ENCODE results near the gene PRUNE2. TPM values are rescaled to one million over a fixed set of nuclear protein-coding genes. Genes with fewer than 3 reads are reported as not detected.

PRUNE2 gene
- total RNA-seq, 1 donor = 0.31 TPM

GRCh38 chr9:76649894-76650293, 256.0 kb downstream of the PRUNE2 start:
- Histone ChIP-seq H3K27me3 (ENCODE audit: insufficient read depth, low read length) (no peaks in the 10 kb centered on the region), H3K4me3 (ENCODE audit: low read length) (no peak overlapping the region), H3K9me3 (ENCODE audit: low read depth, low read length) (no peaks in the 10 kb centered on the region), H3K4me1 (ENCODE audit: insufficient read depth, low read length) (peaks cover 33% of the 10 kb centered on the region)

DNA sequence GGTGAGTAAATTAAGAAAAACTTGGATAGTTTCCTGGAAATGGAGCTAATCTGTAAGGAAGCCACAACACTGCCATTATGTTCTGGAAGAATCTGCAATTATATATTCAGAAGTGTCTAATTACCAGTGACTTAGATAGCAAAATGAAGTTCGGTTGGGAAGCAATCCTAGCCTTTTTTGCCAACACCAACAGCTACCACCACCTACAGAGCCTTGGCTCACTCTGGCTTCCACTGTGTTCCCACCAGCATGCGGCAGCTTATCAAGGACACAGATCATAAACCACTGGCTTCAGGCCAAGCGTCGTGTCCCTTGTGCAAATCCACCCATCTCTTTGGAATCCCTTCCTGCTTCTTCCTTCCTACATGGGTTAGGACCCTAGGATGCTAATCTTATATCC, 259.7 kb downstream of the PRUNE2 start:
- H3K4me1 ChIP-seq (ENCODE audit: insufficient read depth, low read length) = peaks cover 40% of the 10 kb centered on the region
- no peak overlapping the region for H3K4me3 ChIP-seq (ENCODE audit: low read length)
- H3K27me3 ChIP-seq (ENCODE audit: insufficient read depth, low read length) = no peaks in the 10 kb centered on the region
- H3K9me3 ChIP-seq (ENCODE audit: low read depth, low read length) = no peaks in the 10 kb centered on the region

- no peaks in the 10 kb centered on the region for H3K27me3 ChIP-seq (ENCODE audit: insufficient read depth, low read length)
- no peak overlapping the region for H3K4me3 ChIP-seq (ENCODE audit: low read length)
- peaks cover 34% of the 10 kb centered on the region for H3K4me1 ChIP-seq (ENCODE audit: insufficient read depth, low read length)
- no peaks in the 10 kb centered on the region for H3K9me3 ChIP-seq (ENCODE audit: low read depth, low read length)
Observed at GRCh38 chr9:76644647-76645250, 261.2 kb downstream of the PRUNE2 start.

GRCh38 chr9:76644171-76644570, 261.7 kb downstream of the PRUNE2 start:
- no peaks in the 10 kb centered on the region for H3K9me3 ChIP-seq (ENCODE audit: low read depth, low read length)
- H3K4me3 ChIP-seq (ENCODE audit: low read length) = no peak overlapping the region
- H3K27me3 ChIP-seq (ENCODE audit: insufficient read depth, low read length) = no peaks in the 10 kb centered on the region

DNA sequence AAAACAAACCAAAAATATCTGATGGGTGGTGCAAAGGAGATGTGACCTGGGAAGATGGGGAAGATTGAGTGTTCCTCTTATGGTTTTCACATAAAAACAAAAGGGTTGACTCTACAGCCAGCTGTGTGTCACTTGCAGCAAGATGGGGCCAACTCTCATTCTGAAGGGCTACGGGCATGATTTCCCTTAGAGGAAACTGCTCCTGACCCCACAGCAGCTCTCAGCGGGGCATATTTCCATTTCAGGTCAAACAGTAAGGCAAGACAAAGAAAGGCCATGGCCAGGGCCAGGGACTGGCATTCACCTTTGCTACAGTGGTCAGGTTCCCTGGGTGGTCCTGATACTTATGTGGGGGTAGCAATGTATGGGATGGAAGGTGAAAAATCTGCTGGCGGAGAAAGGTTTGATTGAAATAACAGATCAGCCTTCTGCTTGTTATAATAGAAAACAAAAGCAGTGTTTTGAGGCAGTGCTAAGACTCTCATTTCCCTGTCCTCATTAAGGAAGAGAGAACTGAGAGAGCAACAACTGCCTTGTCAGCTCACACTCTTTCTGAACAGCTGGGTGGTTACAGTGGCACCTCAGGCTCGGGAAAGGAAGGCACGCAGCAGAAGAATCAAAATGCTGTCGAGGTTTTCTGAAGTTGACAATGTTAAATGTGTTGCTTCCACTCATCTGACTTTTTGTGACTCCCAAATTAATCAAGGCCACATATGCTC, 262.4 kb downstream of the PRUNE2 start:
- Histone ChIP-seq H3K27me3 (ENCODE audit: insufficient read depth, low read length) (no peaks in the 10 kb centered on the region), H3K9me3 (ENCODE audit: low read depth, low read length) (no peaks in the 10 kb centered on the region), H3K4me3 (ENCODE audit: low read length) (no peak overlapping the region), H3K4me1 (ENCODE audit: insufficient read depth, low read length) (peaks cover 34% of the 10 kb centered on the region)

More at GRCh38 chr9:76644171-76644570, 261.7 kb downstream of the PRUNE2 start:
- peaks cover 34% of the 10 kb centered on the region for H3K4me1 ChIP-seq (ENCODE audit: insufficient read depth, low read length)

DNA sequence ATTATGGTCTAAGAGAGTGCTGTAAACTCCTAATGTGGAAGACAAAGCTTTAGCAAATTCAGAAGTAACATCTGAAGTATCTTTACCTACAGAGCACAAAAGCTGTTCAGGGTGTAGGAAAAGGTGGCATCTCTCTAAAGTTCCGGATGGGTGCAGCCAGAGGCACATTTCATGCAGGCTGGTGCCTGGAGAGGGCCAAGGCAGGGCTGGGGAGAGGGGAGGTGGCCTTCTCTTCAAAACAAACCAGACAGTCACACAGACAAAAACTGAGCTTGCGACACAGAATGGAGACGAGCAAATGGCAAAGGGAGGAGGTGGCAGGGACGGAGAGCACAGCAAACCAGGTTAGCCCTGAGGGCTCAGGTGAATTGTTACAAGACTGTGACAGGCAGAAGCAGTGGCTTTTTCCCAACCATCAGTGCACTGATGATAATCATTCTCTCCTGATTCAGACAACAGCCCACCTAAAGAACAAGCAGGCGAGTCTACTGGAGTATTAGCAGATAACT, 263.2 kb downstream of the PRUNE2 start:
- Histone ChIP-seq H3K9me3 (ENCODE audit: low read depth, low read length) (no peaks in the 10 kb centered on the region), H3K4me3 (ENCODE audit: low read length) (no peak overlapping the region), H3K27me3 (ENCODE audit: insufficient read depth, low read length) (no peaks in the 10 kb centered on the region), H3K4me1 (ENCODE audit: insufficient read depth, low read length) (peaks cover 34% of the 10 kb centered on the region)

DNA sequence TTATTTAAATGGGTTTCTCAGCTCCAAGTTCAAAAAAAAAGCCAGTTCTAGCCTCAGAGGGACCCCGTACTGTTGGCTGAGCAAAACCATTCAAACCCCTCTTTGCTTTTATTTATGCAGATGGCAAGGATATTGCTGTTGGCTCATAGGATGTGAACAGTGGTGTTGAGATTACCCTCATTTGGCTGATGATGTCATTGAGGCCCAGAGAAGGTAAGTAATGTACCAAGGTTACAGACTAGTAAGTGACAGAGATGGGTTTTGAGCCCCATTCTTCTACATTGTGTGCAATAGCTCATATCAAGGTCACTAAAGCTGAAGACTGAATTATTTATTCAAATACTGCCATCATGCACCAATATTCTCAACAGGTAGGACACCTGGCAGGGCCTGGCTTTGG, 263.8 kb downstream of the PRUNE2 start:
- no peaks in the 10 kb centered on the region for H3K27me3 ChIP-seq (ENCODE audit: insufficient read depth, low read length)
- H3K4me1 ChIP-seq (ENCODE audit: insufficient read depth, low read length) = peaks cover 34% of the 10 kb centered on the region
- no peak overlapping the region for H3K4me3 ChIP-seq (ENCODE audit: low read length)
- H3K9me3 ChIP-seq (ENCODE audit: low read depth, low read length) = no peaks in the 10 kb centered on the region

DNA sequence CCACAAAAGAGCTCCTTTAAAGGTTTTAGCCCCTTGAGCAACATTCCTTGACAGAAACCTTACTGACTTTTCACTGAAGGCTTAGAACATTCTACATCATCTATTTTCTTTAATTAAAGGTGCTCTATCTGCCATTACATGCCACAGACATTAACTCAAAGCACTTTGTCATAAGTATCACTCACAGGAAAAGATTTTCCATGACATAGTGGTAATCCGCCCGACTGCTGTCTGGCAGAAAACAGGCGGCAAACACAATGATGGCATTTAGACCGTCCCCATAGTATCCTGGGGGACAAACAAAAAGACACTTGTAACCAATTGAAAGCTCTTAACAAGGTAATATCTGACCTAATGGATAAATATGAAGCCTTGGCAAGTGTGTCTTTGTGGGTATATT, 267.9 kb downstream of the PRUNE2 start:
- no peaks in the 10 kb centered on the region for H3K27me3 ChIP-seq (ENCODE audit: insufficient read depth, low read length)
- H3K9me3 ChIP-seq (ENCODE audit: low read depth, low read length) = no peaks in the 10 kb centered on the region
- H3K4me3 ChIP-seq (ENCODE audit: low read length) = no peak overlapping the region
- H3K4me1 ChIP-seq (ENCODE audit: insufficient read depth, low read length) = peaks cover 24% of the 10 kb centered on the region

DNA sequence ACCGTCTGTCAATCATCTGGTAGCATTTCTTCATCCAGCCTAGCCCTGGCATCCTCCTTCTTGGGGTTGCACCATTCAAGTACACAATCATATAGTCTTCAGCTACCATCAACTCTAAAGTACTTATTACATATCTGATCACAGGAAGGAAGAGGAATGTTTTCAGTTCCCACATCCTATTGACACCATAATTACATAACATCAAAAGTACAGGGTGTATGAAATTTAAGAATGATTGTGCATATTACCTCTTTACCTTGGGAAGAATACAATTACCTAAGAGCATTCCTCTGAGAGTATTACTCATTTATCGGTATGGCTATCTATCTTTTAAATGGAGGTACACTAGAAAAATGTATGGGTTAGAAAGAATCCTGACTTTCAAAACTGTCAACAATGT, 268.5 kb downstream of the PRUNE2 start:
- Histone ChIP-seq H3K4me1 (ENCODE audit: insufficient read depth, low read length) (peaks cover 19% of the 10 kb centered on the region), H3K4me3 (ENCODE audit: low read length) (no peak overlapping the region), H3K27me3 (ENCODE audit: insufficient read depth, low read length) (no peaks in the 10 kb centered on the region), H3K9me3 (ENCODE audit: low read depth, low read length) (no peaks in the 10 kb centered on the region)

DNA sequence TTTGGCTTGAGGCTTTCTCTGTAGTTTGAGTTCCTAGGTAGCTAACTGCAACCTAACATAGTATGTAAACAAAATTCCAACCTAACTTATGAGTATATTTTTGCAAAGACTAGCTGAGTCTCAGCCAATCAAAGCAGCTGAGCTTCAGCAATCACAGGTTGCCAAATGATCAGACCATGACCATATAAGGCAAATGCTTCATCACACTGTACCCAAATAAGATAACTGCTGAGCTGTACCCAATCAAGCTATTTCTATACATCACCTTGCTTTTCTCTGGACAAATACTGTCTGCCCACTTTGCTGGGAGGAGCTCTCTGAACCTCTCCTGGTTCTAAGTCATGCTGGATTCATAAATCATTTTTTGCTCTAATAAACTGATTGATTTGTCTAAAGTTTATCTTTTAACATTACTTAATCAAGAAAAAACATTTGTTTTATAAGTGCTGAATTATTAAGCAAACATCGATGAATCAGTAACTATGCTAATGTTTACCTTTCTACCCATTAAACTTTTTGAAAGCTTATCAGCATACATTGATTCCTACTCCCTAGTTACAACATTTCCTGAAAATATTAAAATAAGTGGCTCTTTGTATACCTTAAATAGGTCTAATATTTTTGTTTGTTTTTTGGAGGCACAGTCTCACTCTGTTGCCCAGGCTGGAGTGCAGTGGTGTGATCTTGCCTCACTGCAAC, 271.4 kb downstream of the PRUNE2 start:
- no peaks in the 10 kb centered on the region for H3K27me3 ChIP-seq (ENCODE audit: insufficient read depth, low read length)
- H3K4me1 ChIP-seq (ENCODE audit: insufficient read depth, low read length) = peaks cover 13% of the 10 kb centered on the region
- H3K9me3 ChIP-seq (ENCODE audit: low read depth, low read length) = no peaks in the 10 kb centered on the region
- H3K4me3 ChIP-seq (ENCODE audit: low read length) = no peak overlapping the region

DNA sequence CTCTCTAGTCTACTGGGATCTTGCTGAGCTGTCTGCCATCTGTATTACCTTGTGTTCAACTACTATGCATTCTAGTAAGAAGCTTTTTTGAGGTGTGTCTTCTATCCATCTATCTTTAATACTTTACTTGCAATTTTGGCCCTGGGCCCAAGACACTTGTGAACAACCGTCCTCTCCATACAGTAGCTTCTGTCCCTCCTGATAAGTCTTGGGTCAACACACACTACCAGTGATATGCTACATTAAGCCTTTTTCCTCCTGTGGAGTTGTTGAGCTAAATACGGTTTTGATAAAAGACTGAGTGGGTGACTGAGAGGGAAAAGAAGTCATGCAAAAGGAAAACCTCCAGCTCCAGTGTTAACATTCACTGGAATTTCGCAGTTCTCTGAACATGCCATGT, 275.0 kb downstream of the PRUNE2 start:
- Histone ChIP-seq H3K4me3 (ENCODE audit: low read length) (no peak overlapping the region), H3K4me1 (ENCODE audit: insufficient read depth, low read length) (peaks cover 26% of the 10 kb centered on the region), H3K27me3 (ENCODE audit: insufficient read depth, low read length) (no peaks in the 10 kb centered on the region), H3K9me3 (ENCODE audit: low read depth, low read length) (no peaks in the 10 kb centered on the region)

DNA sequence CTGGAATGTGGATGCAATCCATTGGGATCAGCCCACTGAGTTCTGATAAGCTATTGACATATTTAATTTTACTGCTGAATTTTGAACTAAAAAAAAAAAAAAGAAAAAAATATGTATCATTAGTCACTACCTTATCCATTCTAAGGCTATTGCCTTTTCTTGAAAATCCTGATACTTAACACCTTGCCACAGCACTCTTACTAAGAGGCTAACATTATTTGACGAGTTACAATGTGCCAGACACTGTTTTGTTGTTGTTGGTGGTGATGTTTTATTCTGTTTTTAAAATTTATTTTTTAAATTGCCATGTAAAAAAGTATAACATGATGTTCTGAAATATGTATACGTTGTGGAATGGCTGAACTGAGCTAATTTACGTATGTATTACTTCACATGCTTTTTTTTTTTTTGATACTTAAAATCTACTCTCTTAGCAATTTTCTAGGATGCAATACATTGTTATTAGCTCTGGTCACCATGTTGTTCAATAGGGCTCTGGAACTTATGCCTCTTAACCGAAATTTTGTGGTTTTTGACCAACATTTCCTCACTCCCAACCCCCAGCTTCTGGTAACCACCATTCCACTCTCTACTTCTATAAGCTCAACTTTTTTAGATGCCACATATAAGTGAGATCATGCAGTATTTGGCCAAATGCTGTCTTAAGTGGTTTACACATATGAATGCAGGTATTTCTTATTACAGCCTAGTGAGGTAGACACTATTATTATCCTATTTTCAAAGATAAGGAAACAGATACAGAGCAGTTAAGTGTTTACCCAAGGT, 276.5 kb downstream of the PRUNE2 start:
- H3K9me3 ChIP-seq (ENCODE audit: low read depth, low read length) = no peaks in the 10 kb centered on the region
- peaks cover 24% of the 10 kb centered on the region for H3K4me1 ChIP-seq (ENCODE audit: insufficient read depth, low read length)
- H3K4me3 ChIP-seq (ENCODE audit: low read length) = no peak overlapping the region
- no peaks in the 10 kb centered on the region for H3K27me3 ChIP-seq (ENCODE audit: insufficient read depth, low read length)

DNA sequence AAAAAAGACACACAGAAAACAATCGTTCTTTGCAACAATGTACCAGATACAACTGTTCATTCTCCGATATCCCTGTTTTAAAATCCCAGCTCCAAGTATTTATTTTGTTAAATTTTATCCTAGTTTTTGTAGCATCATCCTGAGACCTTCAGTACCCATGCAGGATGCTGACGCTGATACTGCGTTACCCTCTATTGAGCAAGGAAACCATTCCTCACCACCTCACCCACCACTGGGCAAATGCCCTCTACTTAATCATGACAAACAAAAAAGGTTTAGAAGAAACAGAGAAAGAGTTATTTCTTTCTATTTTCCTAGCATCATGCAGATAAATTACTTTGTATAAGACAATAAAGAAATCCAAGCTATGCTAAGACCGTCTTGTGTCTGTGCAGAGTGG, 277.8 kb downstream of the PRUNE2 start:
- no peaks in the 10 kb centered on the region for H3K9me3 ChIP-seq (ENCODE audit: low read depth, low read length)
- peaks cover 21% of the 10 kb centered on the region for H3K4me1 ChIP-seq (ENCODE audit: insufficient read depth, low read length)
- no peak overlapping the region for H3K4me3 ChIP-seq (ENCODE audit: low read length)
- no peaks in the 10 kb centered on the region for H3K27me3 ChIP-seq (ENCODE audit: insufficient read depth, low read length)

DNA sequence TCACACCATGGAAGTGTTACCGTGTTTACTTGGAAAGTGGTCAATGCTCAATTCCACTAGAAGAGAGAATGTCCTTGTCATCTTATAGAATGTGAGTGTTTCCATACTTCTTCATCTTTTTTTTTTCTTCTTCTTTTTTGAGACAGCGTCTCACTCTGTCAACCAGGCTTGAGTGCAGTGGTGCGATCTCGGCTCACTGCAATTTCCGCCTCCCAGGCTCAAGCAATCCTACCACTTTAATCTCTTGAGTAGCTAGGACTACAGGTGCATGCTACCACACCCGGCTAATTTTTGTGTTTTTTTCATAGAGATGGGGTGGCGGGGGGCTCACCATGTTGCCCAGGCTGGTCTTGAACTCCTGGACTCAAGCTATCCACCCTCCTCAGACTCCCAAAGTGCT, 278.9 kb downstream of the PRUNE2 start:
- Histone ChIP-seq H3K4me1 (ENCODE audit: insufficient read depth, low read length) (peaks cover 21% of the 10 kb centered on the region), H3K27me3 (ENCODE audit: insufficient read depth, low read length) (no peaks in the 10 kb centered on the region), H3K4me3 (ENCODE audit: low read length) (no peak overlapping the region), H3K9me3 (ENCODE audit: low read depth, low read length) (no peaks in the 10 kb centered on the region)

- Histone ChIP-seq H3K9me3 (ENCODE audit: low read depth, low read length) (no peaks in the 10 kb centered on the region), H3K4me1 (ENCODE audit: insufficient read depth, low read length) (peaks cover 25% of the 10 kb centered on the region), H3K4me3 (ENCODE audit: low read length) (no peak overlapping the region), H3K27me3 (ENCODE audit: insufficient read depth, low read length) (no peaks in the 10 kb centered on the region)
Observed at GRCh38 chr9:76626141-76626540, 279.8 kb downstream of the PRUNE2 start.
